HG03521 (cell line): ENCODE measurements around the gene ATP11A.
"Not testable (repeated sequence)": the region's sequence is repeated elsewhere in the genome, so short reads cannot be mapped to it uniquely, and the experiment has no call there.

Experiments
- ATAC-seq: cut with Tn5 transposase; IDR thresholded peaks from one replicate; pipeline ENCODE4 v1.9.1; 2021; ENCODE audit warnings: mild to moderate bottlenecking, moderate library complexity; ENCODE audit not compliant: unreplicated experiment

Gene ATP11A

GRCh38 chr13:112850273-112850672 is 160.4 kb downstream of the ATP11A start:
- no peak for ATAC-seq

DNA sequence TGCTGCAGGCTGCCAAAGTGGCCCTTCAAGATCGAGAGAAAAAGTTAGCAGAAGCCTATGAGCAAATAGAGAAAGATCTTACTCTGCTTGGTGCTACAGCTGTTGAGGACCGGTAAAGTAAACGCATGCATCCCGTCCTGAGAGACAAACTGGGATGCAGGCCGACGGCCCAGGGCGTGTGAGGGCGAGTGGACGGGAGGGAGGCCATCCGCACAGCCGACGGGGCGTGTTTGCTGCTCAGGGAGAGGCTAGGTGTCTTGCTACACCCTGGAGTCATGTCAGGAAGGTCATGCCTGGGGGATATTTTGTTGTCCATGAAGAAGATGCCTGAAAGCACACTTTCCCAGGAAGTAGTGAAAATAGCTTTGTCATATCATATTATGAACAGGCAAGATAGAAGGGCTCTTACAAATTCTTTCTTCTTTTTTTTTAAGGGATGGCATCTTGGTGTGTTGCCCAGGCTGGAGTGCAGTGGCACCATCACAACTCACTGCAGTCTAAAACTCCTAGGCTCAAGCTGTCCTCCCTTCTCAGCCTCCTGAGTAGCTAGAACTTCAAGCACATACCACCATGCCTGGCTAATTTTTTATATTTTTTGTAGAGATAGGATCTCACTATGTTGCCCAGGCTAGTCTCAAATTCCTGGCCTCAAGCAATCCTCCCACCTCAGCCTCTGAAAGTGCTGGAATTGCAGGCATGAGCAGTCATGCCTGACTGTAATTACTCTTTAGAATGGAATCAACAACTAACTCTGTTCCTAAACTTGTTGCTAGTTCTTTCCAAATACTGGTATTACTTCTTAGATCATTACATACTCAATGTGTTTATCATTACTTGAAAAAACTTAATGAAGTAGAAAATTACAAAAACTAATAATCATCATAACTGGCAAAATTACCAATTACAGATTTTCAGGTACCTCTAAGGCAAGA is 161.5 kb downstream of the ATP11A start:
- ATAC-seq: no peak

DNA sequence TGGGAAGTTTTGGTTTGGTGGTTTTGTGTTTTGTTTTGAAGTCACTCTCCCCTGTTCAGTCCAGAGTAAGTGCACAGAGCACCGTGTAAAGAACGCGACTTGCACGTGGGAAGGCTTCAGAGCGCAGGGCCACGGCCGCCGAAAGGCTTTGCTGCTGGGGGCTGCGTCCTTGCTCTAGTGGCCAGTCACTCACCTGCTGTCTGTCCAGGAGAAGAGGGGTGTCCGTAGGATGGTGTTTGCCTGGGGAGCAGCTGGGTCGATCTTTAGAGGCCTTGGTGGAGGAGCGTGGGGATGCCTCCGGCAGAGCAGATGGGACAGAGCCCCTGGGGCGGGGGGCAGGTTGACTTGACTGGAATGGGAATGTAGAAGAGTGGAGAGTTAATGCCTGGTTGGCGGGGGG is 162.6 kb downstream of the ATP11A start:
- ATAC-seq: no peak

DNA sequence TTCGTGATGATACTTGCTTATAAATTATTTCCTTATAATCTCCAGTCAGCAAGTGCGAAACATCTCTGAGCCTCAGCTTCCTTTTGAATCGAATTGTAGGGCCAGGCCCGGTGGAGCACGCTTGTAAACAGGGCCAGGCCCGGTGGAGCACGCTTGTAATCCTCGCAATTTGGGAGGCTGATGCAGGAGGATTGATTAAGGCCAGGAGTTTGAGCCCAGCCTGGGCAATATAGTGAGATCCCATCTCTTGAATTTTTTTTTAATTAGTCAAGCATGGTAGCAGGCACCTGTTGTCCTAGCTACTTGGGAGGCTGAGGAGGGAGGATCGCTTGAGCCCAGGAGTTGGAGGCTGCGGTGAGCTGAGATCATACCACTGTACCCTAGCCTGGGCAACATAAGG is 163.0 kb downstream of the ATP11A start:
- ATAC-seq: no peak

DNA sequence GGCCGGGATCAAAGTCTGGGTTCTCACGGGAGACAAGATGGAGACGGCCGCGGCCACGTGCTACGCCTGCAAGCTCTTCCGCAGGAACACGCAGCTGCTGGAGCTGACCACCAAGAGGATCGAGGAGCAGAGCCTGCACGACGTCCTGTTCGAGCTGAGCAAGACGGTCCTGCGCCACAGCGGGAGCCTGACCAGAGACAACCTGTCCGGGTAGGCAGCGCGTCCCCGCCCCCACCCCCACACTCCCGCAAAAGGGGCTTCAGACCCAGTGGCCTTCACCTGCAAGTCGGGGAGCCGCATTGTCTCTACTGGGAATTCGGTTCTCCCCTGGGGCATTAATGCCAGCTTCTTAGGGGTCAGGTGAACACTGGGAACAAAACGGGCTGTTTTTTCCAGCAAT is 164.5 kb downstream of the ATP11A start:
- ATAC-seq: no peak

DNA sequence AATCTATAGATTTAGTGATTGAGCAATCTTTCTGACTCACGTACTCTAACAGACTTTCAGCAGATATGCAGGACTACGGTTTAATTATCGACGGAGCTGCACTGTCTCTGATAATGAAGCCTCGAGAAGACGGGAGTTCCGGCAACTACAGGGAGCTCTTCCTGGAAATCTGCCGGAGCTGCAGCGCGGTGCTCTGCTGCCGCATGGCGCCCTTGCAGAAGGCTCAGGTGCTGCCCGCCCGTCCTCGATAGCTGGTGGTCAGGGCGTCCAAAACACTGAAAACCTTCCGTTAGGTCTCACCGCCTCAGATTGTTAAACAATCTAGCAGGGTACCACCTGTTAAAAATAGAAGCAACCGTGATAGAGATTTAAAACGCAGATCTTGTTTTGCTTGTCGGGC is 166.0 kb downstream of the ATP11A start:
- no peak for ATAC-seq

DNA sequence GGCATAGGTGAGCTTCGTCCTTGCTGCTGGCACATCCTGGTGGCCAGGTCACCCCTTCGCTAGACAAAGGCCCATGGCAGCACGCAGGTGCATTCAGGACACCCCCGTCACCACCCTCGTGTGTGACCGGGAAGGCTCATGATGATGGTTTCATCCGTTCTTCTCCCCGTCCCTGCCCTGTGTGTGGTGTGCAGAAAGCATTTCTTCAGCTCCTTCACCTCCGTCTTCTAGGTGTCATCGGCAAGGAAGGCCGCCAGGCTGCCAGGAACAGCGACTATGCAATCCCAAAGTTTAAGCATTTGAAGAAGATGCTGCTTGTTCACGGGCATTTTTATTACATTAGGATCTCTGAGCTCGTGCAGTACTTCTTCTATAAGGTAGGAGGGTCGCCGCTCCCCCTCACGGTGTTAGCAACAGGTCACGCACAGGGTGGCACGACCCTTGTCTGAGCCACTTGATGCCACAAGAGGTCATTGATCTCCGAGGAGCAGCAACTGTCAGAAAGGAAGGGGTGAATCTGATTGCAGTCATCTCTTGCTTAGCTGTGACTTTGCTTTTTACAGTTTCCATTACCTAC is 168.2 kb downstream of the ATP11A start:
- no peak for ATAC-seq

DNA sequence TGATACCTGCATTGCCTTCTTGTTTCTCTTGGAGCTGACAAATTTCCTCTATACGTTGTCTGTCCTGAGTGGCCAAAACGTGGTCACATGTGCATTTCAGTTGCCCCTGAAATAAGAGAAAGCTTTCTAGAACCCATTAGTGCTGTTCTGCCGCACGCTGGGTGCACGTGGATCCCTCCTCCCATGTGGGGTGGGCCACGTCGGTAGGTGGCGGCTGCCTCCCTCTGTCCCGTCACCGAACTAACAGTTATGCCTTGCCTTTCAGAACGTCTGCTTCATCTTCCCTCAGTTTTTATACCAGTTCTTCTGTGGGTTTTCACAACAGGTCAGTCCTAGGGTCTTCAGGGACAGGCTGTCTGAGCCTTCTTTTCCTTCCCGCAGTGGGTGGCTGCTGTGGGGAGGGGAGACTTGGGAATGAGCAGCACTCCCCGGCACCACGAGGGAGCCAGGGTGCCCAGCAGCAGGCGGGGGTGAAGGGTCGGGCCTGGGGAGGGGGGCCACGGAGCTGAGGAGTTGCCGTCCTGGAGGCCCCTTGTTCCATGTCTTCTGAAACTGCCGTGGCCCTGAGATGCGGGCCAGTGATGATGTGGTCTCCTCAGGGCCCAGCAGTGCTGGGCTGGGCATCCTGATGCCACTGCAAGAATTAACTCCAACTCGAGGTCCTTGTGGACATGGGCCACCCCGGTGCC is 169.4 kb downstream of the ATP11A start:
- ATAC-seq: no peak

- ATAC-seq: no peak
These were observed 170.0 kb downstream of the ATP11A start for GRCh38 chr13:112859817-112860190.

GRCh38 chr13:112861876-112862615 is 172.2 kb downstream of the ATP11A start:
- no peak for ATAC-seq

- not testable (repeated sequence) for ATAC-seq
These were observed 173.5 kb downstream of the ATP11A start for GRCh38 chr13:112863356-112863755.

- not testable (repeated sequence) for ATAC-seq
These were observed 175.6 kb downstream of the ATP11A start for GRCh38 chr13:112865478-112865877.

DNA sequence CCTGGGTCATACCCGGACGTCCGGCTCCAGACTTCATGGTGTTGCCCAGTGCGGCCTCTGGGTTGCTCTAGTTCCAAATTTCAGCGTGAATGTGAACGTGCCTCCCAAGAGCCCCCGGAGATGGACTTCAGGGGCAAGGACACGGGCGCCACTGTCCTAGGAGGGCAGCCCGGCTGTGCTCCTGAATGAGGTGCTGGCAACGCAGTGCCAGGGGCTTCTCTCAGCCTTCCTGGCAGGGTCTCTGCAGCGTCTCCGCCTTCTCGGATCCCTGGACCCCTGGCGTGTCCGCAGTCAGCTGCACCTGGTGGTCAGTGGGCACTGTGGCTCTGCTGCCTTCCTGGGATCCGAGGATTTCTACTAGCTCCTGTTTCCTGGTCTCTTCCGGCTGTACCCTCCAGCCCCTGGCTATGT is 177.5 kb downstream of the ATP11A start:
- no peak for ATAC-seq

GRCh38 chr13:112868308-112868707 is 178.5 kb downstream of the ATP11A start:
- no peak for ATAC-seq

DNA sequence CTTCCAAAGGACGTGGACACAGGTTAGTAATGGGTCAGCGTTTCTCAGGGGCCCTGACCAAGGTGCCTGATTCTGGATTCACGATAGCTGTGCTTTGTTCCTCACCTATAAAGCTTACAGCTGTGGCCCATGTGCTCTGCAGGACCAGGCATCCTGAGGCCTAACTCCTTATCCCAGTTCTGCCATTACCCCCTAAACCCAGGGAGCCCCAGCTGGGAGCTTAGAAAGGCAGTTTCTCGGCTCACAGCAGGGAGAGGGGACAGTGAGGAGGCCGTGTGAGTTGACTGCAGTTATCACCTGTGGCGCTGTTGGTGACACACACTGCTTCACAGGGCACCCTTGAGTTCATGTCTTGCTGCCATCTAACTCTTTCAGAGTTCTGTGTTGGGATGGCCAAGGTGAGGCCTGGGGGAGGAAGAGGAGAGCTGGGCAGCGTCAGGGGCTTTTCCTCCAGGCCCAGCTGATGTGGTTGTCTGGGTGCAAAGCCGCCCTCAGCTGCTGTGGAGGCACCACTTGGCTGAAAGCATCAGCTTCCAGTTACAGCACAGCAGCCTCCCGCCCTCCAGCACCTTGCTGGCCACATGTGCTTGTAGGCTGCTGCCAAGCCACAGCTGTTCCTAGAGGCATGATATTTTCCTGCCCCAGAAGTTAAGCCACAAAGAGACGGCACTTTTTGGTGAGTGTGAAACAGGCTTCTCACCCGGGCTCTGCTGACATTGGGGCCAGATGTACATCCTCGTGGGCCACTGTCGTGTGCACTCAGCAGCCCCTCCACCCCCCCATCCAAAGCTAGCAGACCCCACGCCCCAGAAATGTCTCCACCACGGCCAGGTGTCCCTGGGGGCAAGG is 179.6 kb downstream of the ATP11A start:
- ATAC-seq: no peak

DNA sequence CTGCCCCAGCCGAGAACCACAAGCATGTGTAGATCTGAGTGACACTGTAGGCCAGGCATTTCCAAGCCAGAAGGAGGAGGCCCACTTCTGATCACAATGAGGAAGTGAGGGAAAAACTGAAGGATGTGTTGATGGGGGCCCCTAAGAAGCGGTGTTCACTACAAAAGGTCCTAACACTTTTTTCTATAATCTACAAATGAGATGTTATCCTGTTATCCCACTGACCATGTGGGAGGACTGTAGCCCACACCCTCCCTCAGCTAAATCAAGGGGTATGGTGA is 180.2 kb downstream of the ATP11A start:
- ATAC-seq: no peak

DNA sequence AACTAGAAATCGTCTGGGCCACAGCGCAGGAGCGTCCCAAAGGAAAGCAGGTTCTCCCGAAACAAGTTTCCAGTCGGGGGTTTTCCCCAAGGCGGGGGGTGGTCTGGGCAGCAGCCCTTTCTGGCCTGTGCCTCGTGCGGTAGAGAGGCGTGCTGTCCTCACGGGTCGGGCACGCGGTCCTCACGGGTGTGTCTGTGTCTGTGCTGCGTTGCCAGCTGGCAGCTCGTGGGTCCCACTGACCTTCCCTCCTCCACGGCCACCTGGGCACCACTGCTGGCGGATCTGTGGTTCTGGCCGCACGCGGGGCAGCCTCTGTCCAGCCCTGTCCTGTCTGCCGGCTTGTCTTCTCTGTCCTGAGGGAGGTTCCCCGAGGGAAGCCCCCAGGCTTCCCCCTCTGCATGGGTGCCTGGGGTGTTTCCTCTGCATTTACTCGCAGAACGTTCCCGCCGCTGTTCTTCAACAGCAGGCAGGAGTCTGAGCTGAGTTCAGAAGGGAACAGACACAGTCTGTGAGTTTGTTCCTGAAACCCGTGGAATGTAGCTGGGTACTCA is 181.0 kb downstream of the ATP11A start:
- ATAC-seq: no peak

DNA sequence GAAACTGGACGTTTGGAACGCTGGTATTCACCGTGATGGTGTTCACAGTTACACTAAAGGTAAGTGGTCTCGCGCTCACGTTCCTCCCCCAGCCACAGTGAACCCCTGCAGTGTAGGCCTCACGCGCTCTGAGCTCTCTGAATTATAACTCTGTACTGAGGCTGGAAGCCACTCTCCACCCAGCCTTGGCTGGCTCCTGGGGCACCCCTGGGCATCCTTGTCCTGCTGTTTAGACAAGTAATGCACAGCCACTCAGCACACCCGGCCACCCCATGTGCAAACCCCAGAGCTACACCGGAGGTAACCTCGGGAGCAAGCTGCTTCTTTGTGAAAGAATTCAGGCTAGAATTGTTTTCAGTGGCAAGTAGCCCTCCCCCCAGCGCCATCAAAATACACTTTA is 181.9 kb downstream of the ATP11A start:
- ATAC-seq: no peak

DNA sequence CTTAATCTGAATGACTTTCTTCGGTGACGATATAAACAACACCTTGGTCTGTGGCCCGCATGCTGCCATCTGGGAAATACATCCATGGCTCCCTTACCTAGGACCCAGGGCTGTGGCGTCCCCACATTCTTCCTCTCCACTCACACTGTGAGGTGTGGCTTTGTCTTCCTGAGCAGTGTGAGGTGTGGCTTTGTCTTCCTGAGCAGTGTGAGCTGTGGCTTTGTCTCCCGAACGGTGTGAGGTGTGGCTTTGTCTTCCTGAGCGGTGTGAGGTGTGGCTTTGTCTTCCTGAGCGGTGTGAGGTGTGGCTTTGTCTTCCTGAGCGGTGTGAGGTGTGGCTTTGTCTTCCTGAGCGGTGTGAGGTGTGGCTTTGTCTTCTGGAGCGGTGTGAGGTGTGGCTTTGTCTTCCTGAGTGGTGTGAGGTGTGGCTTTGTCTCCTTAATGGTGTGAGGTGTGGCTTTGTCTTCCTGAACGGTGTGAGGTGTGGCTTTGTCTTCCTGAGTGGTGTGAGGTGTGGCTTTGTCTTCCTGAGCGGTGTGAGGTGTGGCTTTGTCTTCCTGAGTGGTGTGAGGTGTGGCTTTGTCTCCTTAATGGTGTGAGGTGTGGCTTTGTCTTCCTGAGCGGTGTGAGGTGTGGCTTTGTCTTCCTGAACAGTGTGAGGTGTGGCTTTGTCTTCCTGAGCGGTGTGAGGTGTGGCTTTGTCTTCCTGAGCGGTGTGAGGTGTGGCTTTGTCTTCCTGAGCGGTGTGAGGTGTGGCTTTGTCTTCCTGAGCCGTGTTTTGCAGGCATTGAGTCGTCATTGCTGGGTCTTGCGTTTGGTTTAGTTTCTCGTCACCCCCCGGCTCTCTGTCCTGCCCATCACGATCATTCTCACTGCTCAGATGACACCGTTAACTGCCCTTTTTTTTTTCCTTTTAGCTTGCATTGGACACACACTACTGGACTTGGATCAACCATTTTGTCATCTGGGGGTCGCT is 183.1 kb downstream of the ATP11A start:
- ATAC-seq: peak; percentile 42
